ENCODE measurements around the gene GFRA1. TPM values are rescaled to one million over a fixed set of nuclear protein-coding genes. Genes with fewer than 3 reads are reported as not detected.

The GFRA1 gene
- polyA plus RNA-seq, 4 donors, result 24.0 to 104 (median 27.0) TPM

Other genes starting within 250 kb of the GFRA1 start
- gene CCDC172, start 51.2 kb upstream of the GFRA1 start, polyA plus RNA-seq (ENCODE audit: insufficient read length in 4 of 4), result not detected
- gene PNLIPRP3, start 154.6 kb upstream of the GFRA1 start, polyA plus RNA-seq (ENCODE audit: insufficient read length in 4 of 4), result not detected